ENCODE measurements around the gene VEGFD.

- TF ChIP-seq CTCF (IDR thresholded peaks at IDR 0.05 in 8 of 11, conservative IDR thresholded peaks at IDR 0.05 in 3 of 11), result no peak
- no peak for TF ChIP-seq POLR2AphosphoS5 (IDR thresholded peaks at IDR 0.05)
These were observed 10.2 kb downstream of the VEGFD start for GRCh38 chrX:15373976-15374375.

Data from spleen (tissue), 7 donors.